ENCODE results near the gene GLOD5.
A peak's percentile ranks its signal among the peaks of the same experiment; 100 is the strongest.
"Not testable (repeated sequence)": the region's sequence is repeated elsewhere in the genome, so short reads cannot be mapped to it uniquely, and the experiment has no call there.

The GLOD5 gene

DNA sequence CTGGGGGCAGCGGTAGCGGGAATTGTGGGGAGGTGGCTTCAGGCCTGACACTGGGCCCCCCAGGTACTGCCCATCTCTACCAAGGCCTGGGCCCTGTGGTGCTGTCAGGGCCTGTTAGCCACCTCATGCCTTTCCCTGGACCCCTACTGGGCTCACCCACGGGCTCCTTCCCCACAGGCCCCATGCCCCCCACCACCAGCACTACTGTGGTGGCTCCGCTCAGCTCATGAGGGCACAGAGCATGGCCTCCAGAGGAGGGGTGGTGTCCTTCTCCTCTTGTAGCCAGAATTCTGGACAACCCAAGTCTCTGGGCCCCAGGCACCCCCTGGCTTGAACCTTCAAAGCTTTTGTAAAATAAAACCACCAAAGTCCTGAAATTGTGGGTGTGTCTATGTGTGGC, 32.4 kb downstream of the GLOD5 start:
- DNase-seq (ENCODE audit: low read depth in 1 of 2, low spot score in 1 of 2) = no peak

- no peak for DNase-seq (ENCODE audit: low read depth in 1 of 2, low spot score in 1 of 2)
These were observed 32.9 kb downstream of the GLOD5 start for GRCh38 chrX:48794340-48794910.

DNA sequence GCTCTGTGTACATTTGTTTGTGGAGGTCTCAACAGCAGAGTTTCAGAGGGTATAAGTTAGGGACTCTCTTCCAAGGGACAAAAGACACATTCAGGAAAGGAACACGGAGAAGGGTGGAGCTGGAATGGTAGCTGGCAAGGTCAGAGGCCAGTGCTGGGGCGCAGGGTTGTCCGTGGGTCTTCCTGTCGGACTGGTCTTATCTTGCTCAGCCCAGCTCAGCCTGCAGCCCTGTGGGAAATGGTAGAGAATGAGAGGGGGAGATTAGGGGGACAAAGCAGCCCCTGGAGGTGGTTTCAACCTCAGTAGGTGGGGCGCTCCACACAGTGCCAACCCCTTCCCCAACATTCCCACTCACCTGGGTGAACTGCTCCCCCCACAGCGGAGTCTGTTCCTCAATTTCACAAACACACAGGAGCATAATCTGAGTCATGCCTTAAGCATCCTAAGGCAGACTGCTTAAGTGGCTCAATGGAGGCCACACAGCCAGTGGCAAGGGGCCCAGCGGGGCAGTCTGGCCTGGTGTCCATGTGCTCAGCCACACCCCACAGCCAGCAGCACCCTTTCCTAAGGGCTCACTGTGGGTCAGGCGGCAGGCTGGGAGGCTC, 33.5 kb downstream of the GLOD5 start:
- no peak for DNase-seq (ENCODE audit: low read depth in 1 of 2, low spot score in 1 of 2)

DNA sequence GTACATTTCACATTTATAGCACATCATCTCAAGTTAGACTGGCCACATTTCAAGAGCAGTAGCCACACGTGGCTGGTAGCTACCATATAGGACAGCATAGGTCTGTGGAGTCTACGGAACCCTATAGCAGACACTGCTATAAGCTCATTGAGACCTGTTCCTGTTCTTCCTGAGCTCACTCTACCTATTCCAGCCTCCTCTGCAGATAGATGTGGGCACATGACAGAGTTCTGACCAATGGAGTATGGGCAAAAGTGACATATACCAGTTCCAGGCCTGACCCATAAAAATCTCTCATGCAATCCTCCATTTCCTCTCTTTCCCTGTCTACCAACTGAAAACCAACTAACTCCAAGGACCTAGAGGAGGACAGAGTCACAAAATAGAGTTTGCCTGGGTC, 36.8 kb downstream of the GLOD5 start:
- no peak for DNase-seq (ENCODE audit: low read depth in 1 of 2, low spot score in 1 of 2)

DNA sequence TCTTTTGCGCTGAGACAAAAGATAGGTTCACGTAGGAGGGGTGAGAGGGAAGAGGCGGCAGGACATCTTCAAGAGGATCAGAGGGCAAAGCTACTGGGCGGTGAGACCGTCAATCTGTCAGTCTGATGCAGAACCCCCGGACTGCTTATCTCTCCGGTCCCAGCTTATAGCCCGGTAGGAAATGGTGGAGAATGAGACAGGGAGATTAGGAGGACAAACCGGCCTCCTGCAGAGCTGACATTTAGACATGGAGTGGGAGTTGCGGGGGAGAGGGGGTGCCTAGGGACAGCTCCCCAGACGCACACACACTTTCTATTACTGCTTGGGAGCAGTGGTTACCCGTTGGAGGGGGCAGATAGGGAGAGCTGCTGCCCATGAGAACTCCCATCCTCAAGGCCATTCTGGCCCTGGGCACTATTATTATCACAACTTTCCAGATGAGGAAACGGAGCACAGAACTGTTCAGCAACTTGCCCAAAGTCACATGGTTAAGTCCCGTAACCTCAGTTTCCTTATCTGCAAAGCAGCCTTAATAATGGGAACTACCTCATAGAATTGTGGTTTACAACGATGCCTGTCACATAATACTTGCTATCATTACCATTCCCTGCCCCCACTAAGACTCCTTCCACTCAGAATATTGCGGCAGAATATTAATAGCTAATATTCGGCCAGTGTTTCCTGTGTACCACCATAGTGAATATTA, 39.2 kb downstream of the GLOD5 start:
- no peak for DNase-seq (ENCODE audit: low read depth in 1 of 2, low spot score in 1 of 2)

DNA sequence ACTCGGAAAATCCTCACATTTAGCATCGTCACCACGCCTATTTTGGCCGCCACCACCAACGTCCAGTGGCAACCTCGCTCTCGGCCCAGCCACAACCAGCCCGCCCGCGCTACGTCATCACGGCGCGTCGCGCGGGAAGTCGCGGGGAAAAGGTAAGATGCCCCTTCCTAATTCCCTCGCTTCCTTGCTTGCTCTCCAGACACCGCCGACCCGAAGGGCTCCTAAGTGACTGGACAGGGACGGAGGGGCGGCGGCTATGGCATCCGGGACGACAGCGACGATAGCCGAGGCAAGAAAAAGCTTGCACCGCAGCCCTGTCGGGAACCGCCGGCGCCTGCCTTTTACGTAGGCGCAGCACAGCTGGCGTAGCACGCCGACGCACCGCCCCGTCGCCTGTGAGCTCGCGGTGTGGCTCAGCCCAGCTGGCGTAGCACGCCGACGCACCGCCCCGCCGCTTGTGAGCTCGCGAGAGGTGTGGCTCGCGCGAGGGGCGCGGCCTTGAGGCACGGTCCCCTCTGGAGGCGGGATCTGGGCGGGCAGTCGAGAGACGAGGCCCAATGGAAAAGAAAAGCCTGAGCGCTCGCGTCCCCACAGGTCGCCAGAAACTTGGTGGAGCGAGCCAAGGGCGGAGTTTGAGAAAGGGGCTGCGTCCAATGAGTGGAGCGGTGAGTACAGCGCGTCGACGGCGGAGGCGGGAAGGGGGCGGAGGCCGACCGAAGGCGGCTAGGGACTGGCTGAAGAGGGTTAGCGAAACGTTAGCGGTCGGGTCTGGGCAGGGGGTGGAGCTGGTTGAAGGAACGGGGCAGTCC, 39.9 kb downstream of the GLOD5 start, which contains the start of gene HDAC6:
HDAC6 (plus strand) TSS at position 788 of the 809 bp plus-strand sequence. CDS start 626 bp downstream, outside the sequence.
- peak; percentile 71 to 89 for DNase-seq (ENCODE audit: low read depth in 1 of 2, low spot score in 1 of 2)

DNA sequence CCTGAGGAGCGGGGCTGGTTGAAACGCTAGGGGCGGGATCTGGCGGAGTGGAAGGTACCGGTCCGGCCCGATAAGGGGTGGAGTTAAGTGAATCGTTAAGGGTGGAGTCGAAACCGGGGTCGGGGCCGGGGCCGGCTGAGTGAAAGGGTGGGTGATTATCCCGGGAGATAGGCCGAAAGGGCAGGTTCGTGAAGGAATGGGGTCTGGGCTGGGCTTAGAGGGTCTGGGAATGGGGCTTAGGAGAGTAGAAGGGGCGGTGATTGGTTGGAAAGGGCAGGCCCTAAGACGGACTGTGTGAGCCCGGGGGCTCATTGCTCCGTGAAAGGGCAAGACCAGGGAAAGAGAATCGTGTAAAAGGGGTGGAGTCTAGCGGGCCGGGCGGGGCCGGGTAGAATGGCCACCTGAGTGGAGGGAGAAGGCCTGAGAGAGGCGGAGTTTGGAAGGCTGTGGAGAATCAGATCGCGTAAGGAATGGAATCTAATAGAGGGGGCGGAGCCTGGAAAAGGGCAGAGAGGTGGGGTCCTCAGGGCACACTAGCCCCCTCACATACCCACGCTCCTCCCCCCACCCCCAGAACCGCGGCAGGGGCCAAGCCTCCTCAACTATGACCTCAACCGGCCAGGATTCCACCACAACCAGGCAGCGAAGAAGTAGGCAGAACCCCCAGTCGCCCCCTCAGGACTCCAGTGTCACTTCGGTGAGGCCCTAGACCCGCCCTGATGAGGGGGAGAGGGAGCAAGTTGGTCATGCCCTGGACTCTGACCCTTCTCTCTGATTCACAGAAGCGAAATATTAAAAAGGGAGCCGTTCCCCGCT, 40.8 kb downstream of the GLOD5 start:
- peak in 1 of 2 donors; percentile 43 for DNase-seq (ENCODE audit: low read depth in 1 of 2, low spot score in 1 of 2)

GRCh38 chrX:48802905-48803200, 41.3 kb downstream of the GLOD5 start:
- no peak for DNase-seq (ENCODE audit: low read depth in 1 of 2, low spot score in 1 of 2)

DNA sequence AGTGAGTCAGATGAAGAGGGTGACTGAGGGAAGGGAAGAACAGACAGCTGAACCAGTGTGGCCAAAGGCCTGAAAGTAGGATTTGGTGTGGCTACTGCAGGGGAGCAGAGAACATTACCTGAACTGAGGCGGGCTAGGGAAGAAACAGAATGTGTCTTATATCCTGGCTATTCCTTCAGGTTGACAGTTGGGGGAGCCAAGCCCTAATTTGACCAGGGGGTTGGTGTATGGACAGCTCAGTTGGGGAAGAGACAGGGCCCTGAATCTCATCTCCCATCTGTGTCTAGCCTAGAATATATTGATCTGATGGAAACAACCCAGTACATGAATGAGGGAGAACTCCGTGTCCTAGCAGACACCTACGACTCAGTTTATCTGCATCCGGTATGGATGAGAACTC, 44.5 kb downstream of the GLOD5 start:
- DNase-seq (ENCODE audit: low read depth in 1 of 2, low spot score in 1 of 2) = no peak

GRCh38 chrX:48813644-48814043, 52.1 kb downstream of the GLOD5 start:
- no peak for DNase-seq (ENCODE audit: low read depth in 1 of 2, low spot score in 1 of 2)

- DNase-seq (ENCODE audit: low read depth in 1 of 2, low spot score in 1 of 2) = no peak
These were observed 53.2 kb downstream of the GLOD5 start for GRCh38 chrX:48814722-48815121.

- no peak for DNase-seq (ENCODE audit: low read depth in 1 of 2, low spot score in 1 of 2)
These were observed 53.7 kb downstream of the GLOD5 start for GRCh38 chrX:48815266-48815665.

- DNase-seq (ENCODE audit: low read depth in 1 of 2, low spot score in 1 of 2) = no peak
These were observed 54.7 kb downstream of the GLOD5 start for GRCh38 chrX:48816014-48816810.

- DNase-seq (ENCODE audit: low read depth in 1 of 2, low spot score in 1 of 2) = no peak
These were observed 56.6 kb downstream of the GLOD5 start for GRCh38 chrX:48818098-48818497.

GRCh38 chrX:48818866-48819265, 57.3 kb downstream of the GLOD5 start:
- DNase-seq (ENCODE audit: low read depth in 1 of 2, low spot score in 1 of 2) = no peak

DNA sequence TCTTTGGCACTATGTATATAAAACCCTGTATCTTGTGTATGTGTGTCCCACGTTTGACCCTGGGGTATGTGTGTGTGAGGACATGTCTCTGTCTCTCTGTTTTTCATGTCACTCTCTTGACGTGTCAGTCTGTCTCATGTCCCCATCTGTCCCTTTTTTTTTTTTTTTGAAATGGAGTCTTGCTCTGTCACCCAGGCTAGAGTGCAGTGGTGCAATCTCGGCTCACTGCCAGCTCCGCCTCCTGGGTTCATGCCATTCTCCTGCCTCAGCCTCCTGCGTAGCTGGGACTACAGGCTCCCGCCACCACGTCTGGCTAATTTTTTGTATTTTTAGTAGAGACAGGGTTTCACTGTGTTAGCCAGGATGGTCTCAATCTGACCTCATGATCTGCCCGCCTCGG, 57.8 kb downstream of the GLOD5 start:
- DNase-seq (ENCODE audit: low read depth in 1 of 2, low spot score in 1 of 2) = not testable (repeated sequence)

- no peak for DNase-seq (ENCODE audit: low read depth in 1 of 2, low spot score in 1 of 2)
These were observed 61.5 kb downstream of the GLOD5 start for GRCh38 chrX:48823053-48823452.
